Measurements from ENCODE around the gene SLIT3.
"Not testable (repeated sequence)": the region's sequence is repeated elsewhere in the genome, so short reads cannot be mapped to it uniquely, and the experiment has no call there.

Gene SLIT3

GRCh38 chr5:168752416-168753190 is 548.3 kb downstream of the SLIT3 start:
- TF ChIP-seq CTCF (conservative IDR thresholded peaks at IDR 0.05; ENCODE audit: control insufficient read depth, insufficient read depth, low read depth, low read length) = no peak
- DNase-seq (ENCODE audit: low read depth) = no peak
- no peak overlapping the region for H3K4me3 ChIP-seq (ENCODE audit: control insufficient read depth, low read depth, low read length)

- no peak for DNase-seq (ENCODE audit: low read depth)
These were observed 548.9 kb downstream of the SLIT3 start for GRCh38 chr5:168752012-168752411.

GRCh38 chr5:168750926-168751325 is 550.0 kb downstream of the SLIT3 start:
- DNase-seq (ENCODE audit: low read depth) = no peak
- TF ChIP-seq CTCF (conservative IDR thresholded peaks at IDR 0.05; ENCODE audit: control insufficient read depth, insufficient read depth, low read depth, low read length) = no peak
- H3K4me3 ChIP-seq (ENCODE audit: control insufficient read depth, low read depth, low read length) = no peak overlapping the region

More at GRCh38 chr5:168752012-168752411, 548.9 kb downstream of the SLIT3 start:
- no peak for TF ChIP-seq CTCF (conservative IDR thresholded peaks at IDR 0.05; ENCODE audit: control insufficient read depth, insufficient read depth, low read depth, low read length)
- H3K4me3 ChIP-seq (ENCODE audit: control insufficient read depth, low read depth, low read length) = no peak overlapping the region

GRCh38 chr5:168749391-168750100 is 551.4 kb downstream of the SLIT3 start:
- no peak for TF ChIP-seq CTCF (conservative IDR thresholded peaks at IDR 0.05; ENCODE audit: control insufficient read depth, insufficient read depth, low read depth, low read length)
- no peak for DNase-seq (ENCODE audit: low read depth)

GRCh38 chr5:168747987-168748777 is 552.8 kb downstream of the SLIT3 start:
- no peak overlapping the region for H3K4me3 ChIP-seq (ENCODE audit: control insufficient read depth, low read depth, low read length)
- TF ChIP-seq CTCF (conservative IDR thresholded peaks at IDR 0.05; ENCODE audit: control insufficient read depth, insufficient read depth, low read depth, low read length) = peak; percentile 52
- DNase-seq (ENCODE audit: low read depth) = peak; percentile 12

More at GRCh38 chr5:168749391-168750100, 551.4 kb downstream of the SLIT3 start:
- no peak overlapping the region for H3K4me3 ChIP-seq (ENCODE audit: control insufficient read depth, low read depth, low read length)

- no peak for DNase-seq (ENCODE audit: low read depth)
- no peak for TF ChIP-seq CTCF (conservative IDR thresholded peaks at IDR 0.05; ENCODE audit: control insufficient read depth, insufficient read depth, low read depth, low read length)
These were observed 553.9 kb downstream of the SLIT3 start for GRCh38 chr5:168746893-168747640.

GRCh38 chr5:168746126-168746892 is 554.6 kb downstream of the SLIT3 start:
- H3K4me3 ChIP-seq (ENCODE audit: control insufficient read depth, low read depth, low read length); DNase-seq (ENCODE audit: low read depth): not testable (repeated sequence)

More at GRCh38 chr5:168746893-168747640, 553.9 kb downstream of the SLIT3 start:
- no peak overlapping the region for H3K4me3 ChIP-seq (ENCODE audit: control insufficient read depth, low read depth, low read length)
